Prostate gland (tissue), 2 donors: ENCODE data around the gene TCERG1L. TPM values are rescaled to one million over a fixed set of nuclear protein-coding genes. Genes with fewer than 3 reads are reported as not detected.

ENCODE experiments used
- DNase-seq: peaks from one replicate; pipeline ENCODE4 v3.0.0-alpha.2; 2019; ENCODE audit warnings: low spot score
- H3K27ac ChIP-seq, 2 donors: fragments of 200-600 bp; sonication (generic); 2 replicates each; pipeline ENCODE4 v1.5.1; 2017 to 2019
- H3K27me3 ChIP-seq: fragments of 200-600 bp; sonication (generic); replicated peaks from 2 replicates; pipeline ENCODE4 v1.5.1; 2019; ENCODE audit not compliant: insufficient read depth
- H3K36me3 ChIP-seq, 2 donors: fragments of 200-600 bp; sonication (generic); 1 replicate in 1 of 2; 2 replicates in 1 of 2; pipeline versions ENCODE4 v1.5.1 to v1.8.1; 2017 to 2019
- H3K4me1 ChIP-seq: fragments of 200-600 bp; sonication (generic); replicated peaks from 2 replicates; pipeline ENCODE4 v1.5.1; 2019
- H3K4me3 ChIP-seq, 2 donors: fragments of 200-600 bp; sonication (generic); 2 replicates each; pipeline ENCODE4 v1.5.1; 2017 to 2019
- H3K9me3 ChIP-seq: fragments of 200-600 bp; sonication (generic); 2 replicates; pipeline ENCODE4 v1.5.1; 2017
- POLR2A ChIP-seq: fragments of 450-650 bp; IDR thresholded peaks from one replicate; pipeline ENCODE4 v1.6.1; 2016; ENCODE audit warnings: antibody characterized with exemption, mild to moderate bottlenecking
- POLR2AphosphoS5 ChIP-seq: sonication (generic); formaldehyde crosslinking; IDR thresholded peaks from one replicate; pipeline ENCODE4 v1.6.1; 2017; ENCODE audit warnings: antibody characterized with exemption
- WGBS: methylation state at CpG from one replicate; pipeline ENCODE4 v1.1.5; 2018; 5-methylcytosine and 5-hydroxymethylcytosine counted together
- intact Hi-C: fragments of 100-400 bp; cut with DNase I; formaldehyde crosslinking; loops from one replicate; pipeline ENCODE4 v1.14.2; 2022
- total RNA-seq, 2 donors: library from RNA; depleted of rRNA; stranded (reverse); fragments of >200 nt; gene quantifications; one replicate each; pipeline ENCODE4 v1.1.0, GENCODE V29; 2016
- TF ChIP-seq, protein P1 (sequence below), 4 experiments: fragments of 200-600 bp in 2 of 4; fragments of 450-650 bp in 2 of 4; sonication (generic) in 2 of 4; IDR thresholded peaks; 1 replicate in 3 of 4; 2 replicates in 1 of 4; pipeline ENCODE4 v1.5.1; 2016 to 2019; ENCODE audit warnings: antibody characterized with exemption in 4 of 4, mild to moderate bottlenecking in 2 of 4, moderate library complexity in 2 of 4

The TCERG1L gene
- total RNA-seq, 2 donors from 2014 or later, result 0.23 to 4.0 TPM

DNA sequence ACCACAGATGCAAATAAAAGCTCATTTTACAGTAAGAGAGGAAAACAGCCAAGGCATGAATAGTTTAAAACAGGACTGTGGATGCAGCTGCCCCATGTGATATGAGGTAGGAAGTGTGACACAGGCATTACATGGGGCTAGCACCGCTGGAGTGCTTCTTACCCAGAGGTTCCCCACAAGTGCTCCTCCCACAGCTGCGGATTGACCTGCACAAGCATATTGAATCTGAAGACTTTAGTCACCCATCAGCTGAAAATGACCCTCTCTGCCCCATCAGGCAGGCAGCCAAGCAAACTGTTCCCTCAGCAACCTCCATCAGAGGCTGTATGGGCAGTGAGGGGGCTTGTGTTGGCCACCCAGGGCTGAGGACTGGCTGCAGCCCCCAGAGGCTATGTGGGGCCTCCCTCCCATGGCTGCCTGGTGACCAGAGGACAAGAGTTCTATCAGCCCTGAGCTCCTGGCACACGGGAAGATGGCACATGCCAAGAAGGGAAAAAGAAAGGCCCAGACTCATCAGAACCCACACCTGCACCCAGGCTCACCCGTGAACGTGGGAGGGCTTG is 98.7 kb downstream of the TCERG1L start:
- Histone ChIP-seq H3K4me3 (no peak overlapping the region), H3K27ac (no peak overlapping the region), H3K9me3 (no peaks in the 10 kb centered on the region), H3K36me3 (no peaks in the 10 kb centered on the region), H3K27me3 (no peaks in the 10 kb centered on the region), H3K4me1 (no peaks in the 10 kb centered on the region)
- intact Hi-C loops, result no loop called here
- no peak for DNase-seq
- TF ChIP-seq, protein P1, sequence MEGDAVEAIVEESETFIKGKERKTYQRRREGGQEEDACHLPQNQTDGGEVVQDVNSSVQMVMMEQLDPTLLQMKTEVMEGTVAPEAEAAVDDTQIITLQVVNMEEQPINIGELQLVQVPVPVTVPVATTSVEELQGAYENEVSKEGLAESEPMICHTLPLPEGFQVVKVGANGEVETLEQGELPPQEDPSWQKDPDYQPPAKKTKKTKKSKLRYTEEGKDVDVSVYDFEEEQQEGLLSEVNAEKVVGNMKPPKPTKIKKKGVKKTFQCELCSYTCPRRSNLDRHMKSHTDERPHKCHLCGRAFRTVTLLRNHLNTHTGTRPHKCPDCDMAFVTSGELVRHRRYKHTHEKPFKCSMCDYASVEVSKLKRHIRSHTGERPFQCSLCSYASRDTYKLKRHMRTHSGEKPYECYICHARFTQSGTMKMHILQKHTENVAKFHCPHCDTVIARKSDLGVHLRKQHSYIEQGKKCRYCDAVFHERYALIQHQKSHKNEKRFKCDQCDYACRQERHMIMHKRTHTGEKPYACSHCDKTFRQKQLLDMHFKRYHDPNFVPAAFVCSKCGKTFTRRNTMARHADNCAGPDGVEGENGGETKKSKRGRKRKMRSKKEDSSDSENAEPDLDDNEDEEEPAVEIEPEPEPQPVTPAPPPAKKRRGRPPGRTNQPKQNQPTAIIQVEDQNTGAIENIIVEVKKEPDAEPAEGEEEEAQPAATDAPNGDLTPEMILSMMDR (IDR thresholded peaks at IDR 0.05), result no peak
- no peak for TF ChIP-seq POLR2A
- TF ChIP-seq POLR2AphosphoS5, result no peak
- 75% methylated on average over 5 of the region's 5 CpGs for WGBS

DNA sequence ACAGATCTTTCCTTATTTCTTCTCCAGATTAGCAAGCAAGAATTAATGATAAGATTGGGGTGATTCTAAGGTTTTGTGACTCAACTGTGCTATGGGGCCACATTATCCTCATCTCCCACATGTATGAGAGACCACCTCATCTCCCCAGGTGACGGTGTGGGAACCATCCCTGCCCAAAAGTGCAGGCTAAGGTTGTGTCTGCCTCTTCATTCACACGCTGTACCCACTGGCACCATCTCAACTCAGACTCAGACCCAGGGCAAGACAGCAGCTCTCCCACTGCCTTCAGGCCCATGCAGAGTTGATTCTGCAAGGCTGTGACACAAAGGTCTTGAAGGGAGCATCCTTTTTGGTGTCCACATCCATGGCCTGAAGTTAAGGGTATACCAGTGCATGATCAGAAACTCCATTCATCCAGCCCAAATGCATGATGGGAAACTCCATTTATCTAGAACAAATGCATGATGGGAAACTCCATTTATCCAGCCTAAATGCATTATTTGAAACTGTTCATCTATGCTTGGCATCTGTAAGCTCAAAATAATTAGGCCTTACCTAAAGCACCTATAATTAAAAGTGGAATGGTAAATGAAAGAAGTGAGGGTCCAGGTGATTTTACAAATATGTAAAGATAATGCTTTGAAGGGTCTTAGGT is 99.4 kb downstream of the TCERG1L start:
- Histone ChIP-seq H3K9me3 (no peaks in the 10 kb centered on the region), H3K4me1 (no peaks in the 10 kb centered on the region), H3K27me3 (no peaks in the 10 kb centered on the region), H3K4me3 (no peak overlapping the region), H3K27ac (no peak overlapping the region), H3K36me3 (no peaks in the 10 kb centered on the region)
- 100% methylated on average over 2 of the region's 2 CpGs for WGBS
- no peak for TF ChIP-seq POLR2A
- TF ChIP-seq POLR2AphosphoS5, result no peak
- TF ChIP-seq, protein P1 (IDR thresholded peaks at IDR 0.05), result no peak
- intact Hi-C loops, result no loop called here
- DNase-seq, result no peak

DNA sequence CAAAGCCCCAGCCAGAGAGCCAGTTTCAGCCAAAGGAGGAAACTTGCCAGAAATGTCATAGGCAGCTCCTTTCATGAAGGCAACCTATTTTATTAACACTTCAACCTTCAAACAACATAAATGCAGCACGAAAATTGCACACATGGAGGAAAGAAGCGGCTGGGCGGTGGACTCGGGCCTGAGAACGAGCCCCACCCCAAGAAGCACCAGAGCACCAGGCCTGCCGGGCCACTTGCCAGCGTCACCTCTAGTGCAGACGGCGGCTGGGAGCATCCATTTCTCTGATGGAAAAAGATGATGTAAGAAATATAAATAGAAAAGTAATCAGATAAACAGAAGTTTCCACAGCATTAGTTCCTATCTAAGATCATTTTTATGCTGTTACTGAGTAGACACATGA is 100.0 kb downstream of the TCERG1L start:
- Histone ChIP-seq H3K4me1 (no peaks in the 10 kb centered on the region), H3K9me3 (no peaks in the 10 kb centered on the region), H3K4me3 (no peak overlapping the region), H3K27ac (no peak overlapping the region), H3K36me3 (no peaks in the 10 kb centered on the region), H3K27me3 (no peaks in the 10 kb centered on the region)
- 46% methylated on average over 9 of the region's 9 CpGs for WGBS
- no peak for DNase-seq
- TF ChIP-seq POLR2A, result no peak
- no peak for TF ChIP-seq POLR2AphosphoS5
- TF ChIP-seq, protein P1 (IDR thresholded peaks at IDR 0.05), result no peak
- intact Hi-C loops, result no loop called here

DNA sequence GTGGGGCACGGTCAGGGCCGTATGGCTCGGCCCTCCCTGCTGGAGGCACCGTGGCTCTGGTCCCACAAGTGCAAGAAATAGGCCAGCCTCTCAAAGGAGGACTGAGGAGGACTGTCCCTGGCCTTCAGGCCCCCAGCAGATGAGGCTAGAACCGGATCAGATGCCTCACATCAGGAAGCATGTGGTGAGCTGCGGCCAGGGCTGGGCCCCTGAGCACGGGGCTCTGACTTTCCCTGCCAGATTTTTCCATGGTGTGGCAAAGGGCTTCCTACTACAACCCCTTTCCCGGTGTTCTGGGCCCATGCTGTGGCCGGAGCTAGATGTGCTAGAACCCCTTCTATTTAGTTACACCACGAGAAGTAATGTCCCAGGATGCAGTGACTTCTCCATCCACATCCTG is 100.4 kb downstream of the TCERG1L start:
- intact Hi-C loops, result no loop called here
- H3K9me3 ChIP-seq, result no peaks in the 10 kb centered on the region
- TF ChIP-seq, protein P1 (IDR thresholded peaks at IDR 0.05), result no peak
- TF ChIP-seq POLR2A, result no peak
- no peak for TF ChIP-seq POLR2AphosphoS5
- no peak for DNase-seq
- H3K36me3 ChIP-seq, result no peaks in the 10 kb centered on the region
- no peak overlapping the region for H3K4me3 ChIP-seq
- H3K4me1 ChIP-seq, result no peaks in the 10 kb centered on the region
- H3K27me3 ChIP-seq, result no peaks in the 10 kb centered on the region
- 78% methylated on average over 10 of the region's 10 CpGs for WGBS
- no peak overlapping the region for H3K27ac ChIP-seq

DNA sequence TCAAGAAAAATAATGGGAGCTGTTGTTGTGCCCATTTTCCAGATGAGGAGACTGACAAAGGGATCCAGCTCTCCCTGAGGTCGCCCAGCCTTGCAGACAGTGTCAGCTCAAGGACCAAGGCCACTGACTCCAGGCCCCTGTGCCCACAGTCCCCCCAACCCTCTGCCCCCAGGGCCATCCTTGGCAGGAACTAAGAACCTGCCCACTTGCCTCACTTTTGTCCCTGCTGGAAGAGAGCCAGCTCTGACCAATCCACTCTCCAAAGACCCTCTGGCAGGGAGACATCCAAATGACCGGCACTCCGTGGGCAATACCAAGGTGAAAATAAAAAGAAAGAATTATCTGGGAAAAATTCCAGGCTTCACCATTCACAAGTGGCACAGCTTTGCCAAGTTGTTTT is 101.3 kb downstream of the TCERG1L start:
- H3K36me3 ChIP-seq, result no peaks in the 10 kb centered on the region
- no peaks in the 10 kb centered on the region for H3K27me3 ChIP-seq
- no peak overlapping the region for H3K27ac ChIP-seq
- 40% methylated on average over 3 of the region's 3 CpGs for WGBS
- no peaks in the 10 kb centered on the region for H3K9me3 ChIP-seq
- no peaks in the 10 kb centered on the region for H3K4me1 ChIP-seq
- intact Hi-C loops, result no loop called here
- no peak overlapping the region for H3K4me3 ChIP-seq
- DNase-seq, result no peak
- TF ChIP-seq POLR2AphosphoS5, result no peak
- TF ChIP-seq, protein P1 (IDR thresholded peaks at IDR 0.05), result no peak
- TF ChIP-seq POLR2A, result no peak
